GM12891 (cell line): ENCODE measurements around the gene TFB1M.

ENCODE experiments used
- POLR2A ChIP-seq: IDR thresholded peaks from 2 replicates; pipeline ENCODE4 v1.6.1; 2011; ENCODE audit warnings: low read depth, low read length, control low read depth
- SPI1 ChIP-seq: IDR thresholded peaks from 2 replicates; pipeline ENCODE4 v1.6.1; 2011; ENCODE audit warnings: low read depth, low read length, control low read depth

DNA sequence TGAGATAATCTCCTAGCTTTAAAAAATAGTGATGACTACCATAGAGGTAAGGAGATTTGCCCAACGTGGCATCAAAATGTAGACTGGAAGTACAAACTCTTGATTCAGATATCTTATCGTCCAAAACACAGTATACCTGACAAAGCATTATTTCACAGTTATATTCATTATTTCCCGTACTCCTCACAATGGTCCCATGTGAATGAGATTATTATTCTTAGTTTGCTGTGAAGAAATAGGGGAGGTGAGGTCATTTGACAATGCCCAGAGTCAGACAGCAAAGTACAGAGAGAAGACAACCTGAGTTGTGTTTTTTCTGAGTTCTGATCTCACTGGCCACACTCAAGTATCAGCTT is 1.2 kb upstream of the TFB1M start:
- TF ChIP-seq SPI1 (no peak), POLR2A (no peak)
